CD1c-positive myeloid dendritic cell (primary cell): ENCODE measurements around the gene SLAMF7.
"Not testable (repeated sequence)": the region's sequence is repeated elsewhere in the genome, so short reads cannot be mapped to it uniquely, and the experiment has no call there.

ENCODE experiments used
- DNase-seq: peaks from one replicate; pipeline ENCODE4 v3.0.0-alpha.2; 2016; ENCODE audit errors: extremely low spot score

Gene SLAMF7

DNA sequence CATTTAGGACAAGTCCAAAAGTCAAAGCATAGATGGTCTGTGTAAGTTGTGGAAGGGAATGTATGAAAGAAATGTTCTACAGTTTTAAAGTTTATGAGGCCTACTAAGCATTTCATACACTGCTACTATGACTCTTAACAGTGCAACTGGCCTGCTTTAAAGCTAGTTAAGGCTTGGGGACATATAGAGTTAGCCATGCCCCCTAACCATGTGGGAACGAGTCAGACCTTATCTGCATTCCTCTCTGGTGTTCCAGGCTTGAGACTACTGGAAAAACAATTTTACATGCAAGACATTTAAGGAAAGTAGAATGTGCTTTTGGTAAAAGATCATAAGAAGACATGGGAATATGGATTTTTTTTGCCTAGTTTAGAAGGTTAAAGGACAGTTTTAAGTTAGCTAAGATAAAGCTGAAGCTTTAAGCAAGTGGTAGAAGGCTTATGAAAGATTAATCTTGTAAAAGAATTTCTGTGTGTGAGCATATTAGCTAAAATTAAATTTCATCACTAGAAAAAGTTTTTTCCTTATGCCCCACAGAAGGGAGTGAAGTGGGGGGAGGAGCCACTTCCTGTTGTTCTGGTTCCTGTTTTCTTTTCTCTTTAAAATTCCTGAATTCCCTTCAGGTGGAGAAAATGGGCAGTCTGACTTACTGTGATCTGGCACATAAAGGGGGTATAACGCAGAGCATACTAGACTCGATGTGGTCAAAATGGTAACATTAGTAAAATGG, 18.5 kb upstream of the SLAMF7 start:
- DNase-seq: no peak

DNA sequence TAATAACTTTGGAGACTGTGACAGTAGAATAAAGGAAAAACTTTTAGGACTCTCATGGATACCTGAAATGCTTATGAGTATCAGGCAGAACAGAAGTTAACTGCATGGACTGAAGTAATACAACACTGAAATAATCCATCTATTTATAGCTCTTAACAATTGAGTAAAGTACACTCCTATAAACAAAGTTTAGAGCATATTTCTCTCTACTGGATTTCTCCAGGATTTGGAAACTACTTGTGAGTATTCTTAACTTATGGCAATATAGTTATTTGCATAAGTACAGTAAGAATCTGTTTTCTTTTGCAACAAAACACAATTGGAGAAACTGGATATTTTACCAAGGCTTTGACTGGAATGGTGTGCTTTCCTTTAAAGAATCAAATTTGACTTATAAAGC, 17.6 kb upstream of the SLAMF7 start:
- no peak for DNase-seq

DNA sequence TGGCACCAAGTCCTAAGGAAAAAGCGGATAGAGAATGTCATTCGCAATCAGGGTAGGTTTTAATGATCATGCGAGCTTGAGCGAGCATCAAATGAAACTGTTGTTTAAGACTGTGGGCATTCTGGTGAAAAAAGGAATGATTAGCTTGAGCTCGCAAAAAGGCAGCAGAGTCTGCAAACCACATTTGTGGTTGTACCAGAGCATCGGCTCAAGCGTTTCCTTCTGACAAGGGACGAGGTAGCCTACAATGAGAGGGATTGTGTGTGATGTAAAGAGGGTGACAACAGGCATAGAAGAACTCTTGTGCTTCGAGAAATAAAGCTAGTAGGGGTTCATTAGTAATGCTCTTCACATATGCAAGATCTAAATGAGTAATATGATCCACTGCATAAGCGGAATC, 16.3 kb upstream of the SLAMF7 start:
- no peak for DNase-seq

DNA sequence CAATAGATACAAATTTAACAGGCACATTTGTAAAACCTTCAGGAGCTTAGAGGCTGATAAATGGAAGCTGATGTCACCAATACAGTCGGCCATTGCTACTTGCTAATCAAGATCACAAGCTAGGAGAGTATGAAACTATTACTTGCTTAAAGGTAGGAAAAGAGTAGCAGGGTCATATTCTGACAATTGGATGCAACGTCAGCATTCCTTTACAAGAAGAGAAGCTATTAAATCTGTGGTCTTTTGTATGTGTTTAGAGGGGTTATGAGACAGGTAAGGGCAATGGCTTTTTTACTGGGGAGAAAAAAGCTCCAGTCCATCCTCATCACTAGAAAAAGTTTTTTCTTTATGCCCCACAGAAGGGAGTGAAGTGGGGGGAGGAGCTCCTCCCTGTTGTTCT, 15.7 kb upstream of the SLAMF7 start:
- DNase-seq: no peak

DNA sequence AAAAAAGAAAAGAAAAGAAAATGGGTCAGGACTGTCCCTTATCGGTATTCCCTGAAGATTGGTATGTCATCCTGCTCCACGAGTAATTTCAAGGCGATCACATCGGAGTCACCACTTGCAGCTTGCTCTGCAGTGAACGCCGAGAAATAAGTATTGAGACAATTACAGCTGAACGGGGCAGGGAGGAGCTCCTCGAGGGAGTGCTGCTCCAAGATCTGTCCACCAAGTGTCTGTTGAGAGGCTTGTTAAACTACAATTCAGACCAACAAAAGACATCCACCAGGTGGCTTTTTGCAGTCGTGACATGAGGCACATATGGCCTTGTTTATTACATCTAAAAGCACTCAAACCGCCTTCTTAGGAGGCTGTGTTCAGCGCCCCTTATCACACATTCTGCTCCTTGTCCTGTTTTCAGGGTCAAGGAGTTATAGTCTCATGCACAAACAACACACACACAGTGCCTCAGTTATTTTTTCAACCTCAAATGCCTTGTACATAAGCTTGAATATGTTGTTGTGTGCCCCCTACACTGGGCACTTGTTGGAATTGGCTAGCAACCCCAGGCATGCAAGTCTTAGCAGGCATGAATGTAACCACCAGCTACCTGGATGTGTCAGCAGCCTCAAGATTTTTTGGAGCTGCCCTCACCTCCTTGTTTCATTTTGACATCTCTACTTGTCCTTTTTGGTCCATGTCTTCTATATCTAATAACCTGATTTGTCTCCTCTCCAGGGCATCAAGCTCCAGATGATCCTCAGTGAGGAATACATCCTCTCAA, 14.4 kb upstream of the SLAMF7 start:
- no peak for DNase-seq

DNA sequence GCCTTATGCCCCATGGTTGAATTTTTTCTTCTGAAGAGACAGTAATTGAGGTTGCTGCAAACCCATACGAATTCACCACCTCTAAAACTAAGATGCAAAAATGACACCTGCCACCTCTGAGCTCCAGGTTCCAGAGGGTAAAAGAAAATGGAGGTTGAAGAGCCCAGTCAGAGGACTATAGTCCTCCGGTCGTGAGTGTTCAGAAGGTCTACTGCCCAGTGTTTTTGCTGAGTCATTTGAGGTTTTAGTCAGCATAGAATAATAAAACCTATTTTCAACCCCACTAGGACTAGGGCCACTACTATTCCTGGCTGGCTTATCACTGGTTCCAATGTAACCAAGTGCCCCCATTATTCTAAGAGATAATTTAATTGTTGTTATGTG, 12.9 kb upstream of the SLAMF7 start:
- DNase-seq: no peak

DNA sequence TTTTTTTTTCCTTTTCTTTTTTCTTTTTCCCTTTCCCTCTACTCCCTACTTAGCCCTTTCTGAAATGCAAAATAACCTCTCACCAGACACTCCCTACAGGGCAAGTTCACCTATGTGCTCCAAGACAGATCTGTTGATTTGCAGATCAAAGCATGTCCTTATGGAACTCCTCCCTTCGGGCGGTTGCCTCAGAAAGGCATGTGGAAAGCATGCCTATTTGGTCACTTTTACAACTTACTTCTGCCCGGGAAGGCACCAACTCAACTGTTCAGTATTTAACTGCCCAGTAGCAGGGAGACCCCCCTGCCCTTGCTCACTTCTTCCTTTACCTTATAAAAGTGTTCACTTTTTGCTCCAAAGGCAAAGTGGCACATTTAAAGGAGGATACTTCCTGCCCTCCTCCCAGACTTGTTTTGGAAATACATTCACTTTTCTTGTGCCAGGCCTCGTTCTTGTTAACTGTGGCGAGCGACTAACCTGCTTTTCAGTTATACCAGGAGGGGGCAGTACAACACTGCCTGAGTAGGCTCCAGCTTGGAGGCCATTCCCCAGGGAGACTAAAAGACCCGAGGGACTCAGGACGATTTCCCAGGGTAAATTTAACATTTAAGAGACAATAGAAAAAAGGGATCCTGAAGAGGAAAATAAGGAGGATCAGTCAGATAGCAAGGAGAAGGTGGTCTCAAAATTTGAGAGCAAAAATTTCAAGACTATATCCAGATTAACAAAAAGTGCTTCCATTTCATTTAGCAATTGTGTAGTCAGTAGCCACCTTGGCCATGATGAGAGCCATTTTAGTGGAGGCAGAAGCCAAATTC, 12.3 kb upstream of the SLAMF7 start:
- peak; percentile 87 for DNase-seq

DNA sequence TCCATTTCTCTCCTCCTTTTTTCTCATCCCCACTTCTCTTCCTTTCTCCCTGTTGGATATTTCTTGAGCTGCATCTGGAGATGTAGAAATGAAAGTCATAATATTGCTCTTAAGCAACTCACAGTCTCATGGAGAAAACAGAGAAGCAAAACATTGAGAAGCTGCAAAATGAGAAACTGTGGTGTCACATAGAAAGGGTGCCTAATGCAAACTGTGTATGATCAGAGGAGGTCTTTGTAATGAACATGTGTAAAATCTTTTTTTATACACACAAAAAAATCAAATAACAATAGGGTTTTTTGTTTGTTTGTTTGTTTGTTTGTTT, 11.8 kb upstream of the SLAMF7 start:
- DNase-seq: peak; percentile 35

DNA sequence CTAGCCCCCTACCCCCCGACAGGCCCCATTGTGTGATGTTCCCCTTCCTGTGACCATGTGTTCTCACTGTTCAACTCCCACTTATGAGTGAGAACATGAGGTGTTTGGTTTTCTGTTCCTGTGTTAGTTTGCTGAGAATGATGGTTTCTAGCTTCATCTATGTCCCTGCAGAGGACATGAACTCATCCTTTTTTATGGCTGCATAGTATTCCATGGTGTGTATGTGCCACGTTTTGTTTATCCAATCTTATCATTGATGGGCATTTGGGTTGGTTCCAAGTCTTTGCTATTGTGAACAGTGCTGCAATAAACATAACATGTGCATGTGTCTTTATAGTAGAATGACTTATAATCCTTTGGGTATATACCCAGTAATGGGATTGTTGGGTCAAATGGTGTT, 7.5 kb upstream of the SLAMF7 start:
- not testable (repeated sequence) for DNase-seq

DNA sequence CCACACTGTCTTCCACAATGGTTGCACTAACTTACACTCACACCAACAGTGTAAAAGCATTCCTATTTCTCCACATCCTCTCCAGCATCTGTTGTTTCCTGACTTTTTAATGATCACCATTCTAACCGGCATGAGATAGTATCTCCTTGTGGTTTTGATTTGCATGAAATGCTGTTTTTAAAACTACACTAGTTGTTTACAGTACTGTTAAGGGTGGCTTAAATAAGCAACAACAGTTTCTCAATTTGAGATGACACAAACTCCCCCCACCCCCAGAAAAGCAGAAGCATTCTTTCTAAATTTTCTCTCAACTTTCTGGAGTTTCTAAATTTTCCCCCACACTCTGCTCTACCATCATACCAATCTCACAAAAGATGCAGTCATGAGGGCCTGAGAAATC, 7.1 kb upstream of the SLAMF7 start:
- peak; percentile 46 for DNase-seq

DNA sequence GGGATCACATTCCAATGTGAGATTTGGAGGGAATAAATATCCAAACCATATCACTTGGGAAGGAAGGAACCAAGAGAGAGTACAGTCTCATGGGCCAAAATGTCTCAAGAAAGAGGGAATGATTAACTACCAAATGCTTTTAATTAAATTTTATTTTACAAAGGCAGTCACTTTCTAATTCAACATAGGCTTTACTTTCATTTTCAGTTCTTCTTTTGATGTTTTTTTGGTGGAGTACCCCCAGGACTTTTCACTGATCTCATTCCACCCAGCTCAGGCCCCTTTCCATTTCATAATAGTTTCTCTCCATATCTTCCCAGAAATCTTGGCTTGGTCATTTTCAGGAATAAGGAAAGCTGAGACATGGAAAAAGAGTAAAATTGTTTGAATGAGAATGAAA, 5.1 kb upstream of the SLAMF7 start:
- no peak for DNase-seq

DNA sequence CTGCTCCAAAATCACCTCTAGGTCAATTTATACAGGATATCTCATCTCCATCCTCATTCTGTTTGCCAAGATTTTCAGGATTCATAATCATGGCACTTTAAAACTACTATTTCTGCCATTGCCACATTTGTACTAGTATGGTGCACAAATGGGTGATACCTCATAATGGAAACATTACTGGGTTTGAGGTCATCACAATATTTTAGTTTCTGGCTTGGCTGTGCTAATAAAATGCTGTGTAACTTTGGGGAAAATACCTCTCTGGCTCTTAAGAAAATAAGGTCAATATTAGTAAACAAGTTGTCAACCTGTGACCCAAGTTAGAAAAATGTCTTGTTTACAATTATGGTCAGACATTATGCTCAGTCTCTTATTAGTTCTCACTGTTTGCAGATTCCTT, 4.7 kb upstream of the SLAMF7 start:
- DNase-seq: no peak

DNA sequence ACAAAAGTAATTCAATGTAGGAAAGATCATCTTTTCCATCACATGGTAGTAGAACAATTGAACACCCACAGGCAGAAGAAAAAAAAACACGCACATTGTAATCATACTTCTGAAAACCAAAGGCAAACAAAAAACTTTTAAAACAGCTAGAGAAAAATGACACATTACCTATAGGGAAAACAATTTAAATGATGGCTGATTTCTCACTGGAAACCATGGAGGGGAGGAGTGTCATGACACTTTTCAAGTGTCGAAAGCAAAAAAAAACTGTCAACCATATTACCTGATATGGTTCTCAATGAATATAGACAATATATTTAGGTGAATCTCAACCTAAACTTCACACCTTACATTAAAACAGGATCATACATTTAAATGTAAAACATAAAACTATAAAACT, 776 bp upstream of the SLAMF7 start:
- DNase-seq: no peak

DNA sequence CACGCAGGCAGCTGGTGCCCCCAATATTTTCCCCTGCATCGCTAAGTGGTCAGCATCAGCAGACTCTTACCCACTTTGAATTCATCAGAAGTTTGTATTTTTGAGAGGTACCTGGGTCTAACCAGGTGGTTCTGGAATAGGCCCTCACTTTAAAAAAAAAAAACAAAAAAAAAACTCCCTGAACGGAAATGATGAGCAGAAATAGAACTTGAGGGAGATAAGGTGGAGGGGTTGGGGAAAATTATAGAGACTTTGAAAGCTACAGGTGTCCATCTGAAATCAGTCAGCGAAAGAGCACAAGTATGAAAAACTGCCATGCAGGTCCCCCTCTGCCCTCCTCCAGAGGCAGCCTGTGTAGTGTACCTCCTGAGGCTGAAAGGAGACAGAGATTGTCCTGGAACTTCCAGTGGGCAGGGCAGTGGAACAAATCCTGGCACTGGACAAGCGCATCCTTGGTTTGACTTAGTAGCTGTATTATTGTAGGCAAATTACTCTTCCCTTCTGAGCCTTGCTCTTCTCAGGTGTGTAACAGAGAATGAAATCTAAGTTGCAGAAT, 1.2 kb downstream of the SLAMF7 start:
- DNase-seq: no peak

DNA sequence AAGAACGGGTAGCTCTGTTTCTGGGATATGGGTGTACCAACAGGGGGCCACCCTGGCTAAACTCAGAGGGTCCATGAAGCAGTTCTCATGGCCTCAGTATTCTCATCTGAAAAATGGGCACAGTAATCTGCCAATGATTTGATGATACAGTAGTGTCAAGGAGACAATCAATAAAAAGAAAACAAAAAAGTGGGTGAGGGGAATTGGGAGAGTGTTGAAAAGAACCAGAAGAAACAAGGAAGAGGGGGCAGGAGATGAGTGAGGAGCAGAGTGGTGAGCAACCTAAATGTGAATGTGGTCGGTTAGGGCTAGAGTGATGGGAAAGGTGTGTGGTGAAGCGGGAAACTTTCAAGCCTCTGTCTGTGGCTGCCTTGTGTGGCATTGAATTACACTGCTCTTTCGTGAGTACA, 2.0 kb downstream of the SLAMF7 start:
- DNase-seq: no peak

DNA sequence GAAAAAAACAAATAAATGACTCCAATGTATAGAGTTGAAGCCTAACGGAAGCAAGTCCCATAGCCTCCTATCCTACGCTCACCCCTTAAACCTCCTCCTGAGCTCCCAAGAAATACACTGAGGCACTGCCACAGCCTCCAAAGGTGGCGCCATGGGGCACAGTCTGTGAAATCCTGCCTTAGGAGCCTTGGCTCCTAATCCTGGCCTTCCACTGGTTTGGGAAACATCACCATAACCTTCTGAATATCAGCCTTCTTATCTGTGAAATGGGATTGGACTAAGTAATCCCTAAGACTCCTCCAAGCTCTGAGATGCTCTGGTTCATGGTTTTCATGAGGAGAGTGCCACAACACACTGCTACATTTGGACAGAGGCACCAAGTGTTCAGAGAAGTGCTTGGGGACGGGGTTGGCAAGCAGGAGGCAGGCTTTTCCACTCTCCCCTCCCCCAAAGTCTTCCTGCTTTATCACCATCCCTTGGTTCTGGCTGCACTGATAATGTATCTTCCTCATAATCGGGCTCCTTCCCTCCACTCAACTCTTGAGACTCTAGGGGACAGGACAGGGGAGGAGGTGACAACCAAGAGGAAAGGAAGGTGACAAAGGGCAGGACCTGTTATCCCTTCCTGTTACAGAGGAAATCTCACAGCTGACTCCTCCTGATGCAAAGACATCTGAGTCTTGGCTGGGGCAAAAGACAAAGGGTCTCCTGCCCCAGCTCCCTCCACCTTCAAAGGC, 2.7 kb downstream of the SLAMF7 start:
- no peak for DNase-seq

DNA sequence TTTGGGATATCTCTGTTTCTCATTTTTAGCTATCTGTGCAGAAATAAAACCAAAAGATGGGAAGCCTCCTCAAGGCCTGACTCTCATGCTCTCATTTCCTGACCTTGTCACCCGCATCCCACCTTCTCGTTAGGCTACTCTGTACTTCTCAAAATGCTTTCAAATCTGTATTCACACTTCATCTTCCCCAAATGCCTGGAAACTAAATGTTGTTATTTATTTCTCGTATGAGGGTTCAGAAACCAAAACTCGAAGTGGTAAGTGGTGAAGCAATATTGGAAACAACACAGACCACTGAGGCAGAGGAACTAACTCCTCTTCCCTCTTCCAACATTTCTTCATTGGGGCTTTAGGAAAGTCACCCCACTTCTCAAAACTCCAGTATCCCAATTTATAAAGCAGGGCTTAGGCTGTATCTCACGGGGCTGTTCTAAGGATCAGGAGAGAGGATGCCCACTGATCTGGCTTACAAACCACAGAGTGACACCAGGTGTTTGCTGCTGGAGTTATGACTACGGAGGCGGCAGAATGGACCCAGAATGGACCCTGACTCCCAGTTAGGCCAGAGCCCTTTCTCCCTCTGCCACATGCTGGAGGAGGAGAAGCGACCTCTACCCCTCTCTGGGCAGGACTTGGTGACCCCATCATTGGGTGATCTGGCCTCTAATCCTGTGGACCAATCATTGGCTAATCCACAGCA, 3.5 kb downstream of the SLAMF7 start:
- DNase-seq: peak; percentile 79

DNA sequence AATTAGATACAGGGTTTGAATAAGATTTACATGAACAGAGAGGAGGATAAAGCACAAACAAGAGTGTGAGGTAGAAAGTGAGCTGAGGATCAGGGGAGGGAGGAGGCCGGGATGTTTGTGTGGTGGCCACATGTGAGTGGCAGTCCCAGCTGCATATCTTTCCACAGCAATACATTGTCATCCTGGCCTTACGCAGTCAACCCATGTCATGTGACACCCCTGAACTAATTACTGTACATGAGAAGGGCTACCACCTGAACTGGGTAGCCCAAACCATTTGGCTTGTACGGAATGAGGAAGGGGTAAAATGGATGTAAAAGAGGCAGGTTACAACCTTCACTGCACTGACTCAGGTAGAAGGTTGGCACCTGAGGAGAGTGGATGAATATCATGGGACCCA, 4.2 kb downstream of the SLAMF7 start:
- DNase-seq: no peak

DNA sequence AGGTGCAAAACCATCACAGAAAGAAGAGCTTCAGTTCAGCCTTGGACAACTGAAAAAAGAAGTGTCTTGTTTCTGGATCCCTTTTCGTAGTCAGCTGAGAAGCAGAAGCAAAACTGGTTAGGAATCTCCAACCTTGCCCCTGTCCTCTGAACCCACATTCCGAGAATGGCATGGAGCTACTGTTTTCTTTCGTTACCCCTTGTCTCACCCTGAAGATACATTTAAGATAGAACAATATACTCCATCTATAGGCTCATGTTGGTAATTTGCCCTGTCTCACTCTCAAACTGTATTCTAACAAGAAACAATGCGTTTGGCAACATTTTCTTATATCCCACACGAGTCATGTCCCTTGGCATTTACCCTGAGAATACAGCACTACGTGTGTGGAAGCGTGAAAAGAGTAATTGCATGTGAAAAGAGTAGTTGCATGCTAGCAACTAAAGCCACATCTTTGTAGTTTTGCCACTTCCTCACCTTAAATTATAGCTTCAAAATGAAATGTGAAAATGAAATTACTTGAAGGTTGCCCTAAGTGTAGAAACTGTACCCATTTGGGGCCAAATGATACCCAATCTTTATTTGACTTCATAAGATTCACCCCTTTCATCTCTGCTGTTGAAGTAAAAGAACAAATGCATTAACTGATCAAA, 5.3 kb downstream of the SLAMF7 start:
- DNase-seq: peak; percentile 48

DNA sequence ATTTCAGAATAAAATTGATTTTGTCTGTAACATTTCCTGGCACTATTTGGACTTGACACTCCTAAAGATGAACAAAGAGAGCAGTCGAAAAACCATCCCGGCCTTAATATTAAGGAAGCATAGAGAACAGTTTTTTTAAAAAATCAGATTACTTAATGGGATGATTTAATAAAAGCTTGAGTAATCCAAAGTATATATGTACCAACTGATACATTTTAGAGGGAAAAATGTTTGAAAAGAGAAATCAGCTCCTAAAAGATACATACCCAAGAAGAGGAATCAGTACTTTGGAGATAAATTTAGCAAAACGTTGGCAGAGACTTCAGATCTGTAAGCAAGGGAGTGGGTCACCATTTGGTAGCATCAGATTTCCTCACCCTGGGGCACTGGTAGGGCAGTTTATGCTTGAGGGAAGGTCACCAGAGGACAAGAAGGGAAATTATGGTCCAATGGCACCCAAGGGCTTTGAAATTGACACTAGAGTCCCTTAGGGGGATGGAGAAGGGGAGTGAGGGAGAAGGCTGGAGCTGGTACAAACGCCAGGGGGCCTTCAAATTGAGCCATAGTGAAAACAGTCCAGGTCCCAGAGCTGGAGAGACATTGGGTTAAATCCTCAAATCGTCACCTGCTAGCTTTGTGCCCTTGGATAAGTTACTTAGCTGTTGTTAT, 5.9 kb downstream of the SLAMF7 start:
- DNase-seq: no peak
